K562 (cell line): Measurements from ENCODE around the gene ITGA2B. TPM values are rescaled to one million over a fixed set of nuclear protein-coding genes. Genes with fewer than 3 reads are reported as not detected.
A peak's percentile ranks its signal among the peaks of the same experiment; 100 is the strongest.

ENCODE experiments used
- ATAC-seq: fragments of 200-7000 bp; cut with Tn5 transposase; 3 replicates; pipeline ENCODE4 v1.9.1; 2020; ENCODE audit warnings: moderate library complexity
- BruUV-seq: library from RNA; stranded (reverse); fragments of 400-500 nt; replicated peaks from 2 replicates; lab custom pipeline; 2021; lab: Mats Ljungman, UMichigan
- CTCF ChIA-PET: fragments of 300-600 bp; formaldehyde crosslinking; extraction: SDS; loops from one replicate; lab custom pipeline; 2021; ENCODE audit warnings: low intra/inter-chr PET ratio; lab: Yijun Ruan, JAX
- POLR2A ChIA-PET: fragments of 300-600, 350-650 bp; sonication (Branson Sonifier 250); formaldehyde crosslinking; extraction: SDS; loops from one replicate; lab custom pipeline; 2021; ENCODE audit warnings: antibody characterized with exemption, inconsistent platforms; lab: Yijun Ruan, JAX
- DNase-seq, 4 experiments: peaks; one replicate each; pipeline versions ENCODE4 v3.0.0 to v3.0.0-alpha.2; 2011 to 2018; ENCODE audit warnings: low spot score in 3 of 4, mixed read lengths in 3 of 4; ENCODE audit errors: extremely low read depth in 1 of 4
- FAIRE-seq: peaks from 2 replicates; lab custom pipeline; 2011; peaks lifted over from hg19 to GRCh38; lab: Jason Lieb, UNC
- H2AFZ ChIP-seq: 2 replicates; pipeline ENCODE4 v1.6.0; 2011; ENCODE audit warnings: low read depth, low read length, control low read depth, inconsistent platforms
- H3K27ac ChIP-seq: fragments of 200-600 bp; 3 replicates; pipeline ENCODE4 v1.8.0; 2011; ENCODE audit warnings: low read depth, mild to moderate bottlenecking, control low read depth, inconsistent platforms, low read length, moderate library complexity, mixed read lengths; ENCODE audit errors: extremely low read depth
- H3K27me3 ChIP-seq, 2 experiments: fragments of 300-600 bp in 1 of 2; 2 replicates in 1 of 2; 3 replicates in 1 of 2; pipeline versions ENCODE4 v1.6.0 to v1.8.0; 2011; ENCODE audit warnings: inconsistent platforms in 2 of 2, low read length in 2 of 2, mild to moderate bottlenecking in 1 of 2, mixed read lengths in 1 of 2, moderate library complexity in 1 of 2; ENCODE audit not compliant: control insufficient read depth in 2 of 2, insufficient read depth in 2 of 2
- H3K36me3 ChIP-seq: fragments of 300-600 bp; 3 replicates; pipeline ENCODE4 v1.8.0; 2011; ENCODE audit warnings: mild to moderate bottlenecking, low read length, inconsistent platforms; ENCODE audit not compliant: control insufficient read depth, insufficient read depth
- H3K4me1 ChIP-seq, 2 experiments: fragments of 200-600 bp in 1 of 2; replicated peaks in 1 of 2; 2 replicates in 1 of 2; 3 replicates in 1 of 2; pipeline versions ENCODE4 v1.5.1 to v1.8.0; 2011; ENCODE audit warnings: inconsistent platforms in 2 of 2, low read length in 2 of 2, mild to moderate bottlenecking in 1 of 2, mixed read lengths in 1 of 2, moderate library complexity in 1 of 2; ENCODE audit not compliant: control insufficient read depth in 2 of 2, insufficient read depth in 2 of 2
- H3K4me2 ChIP-seq: 2 replicates; pipeline ENCODE4 v1.6.1; 2011; ENCODE audit warnings: low read length, control low read depth, inconsistent platforms, mixed read lengths; ENCODE audit not compliant: insufficient read depth
- H3K4me3 ChIP-seq: fragments of 200-600 bp; sonication (generic), shearing (Covaris generic); 2 replicates; pipeline ENCODE4 v1.5.1; 2016; ENCODE audit warnings: control low read depth, inconsistent platforms
- H3K79me2 ChIP-seq: fragments of 200-600 bp; 3 replicates; pipeline ENCODE4 v1.8.0; 2011; ENCODE audit warnings: low read length, inconsistent platforms; ENCODE audit not compliant: control insufficient read depth, insufficient read depth
- H3K9ac ChIP-seq, 2 experiments: 2 replicates each; pipeline versions ENCODE4 v1.6.0 to v1.6.1; 2011; ENCODE audit warnings: low read depth in 2 of 2, low read length in 2 of 2, control low read depth in 1 of 2, inconsistent platforms in 1 of 2, mild to moderate bottlenecking in 1 of 2, mixed read lengths in 1 of 2; ENCODE audit not compliant: insufficient read depth in 1 of 2
- H3K9me1 ChIP-seq: one replicate; pipeline ENCODE4 v1.6.0; 2011; ENCODE audit warnings: inconsistent platforms, mild to moderate bottlenecking, low read length, moderate library complexity; ENCODE audit not compliant: control insufficient read depth, insufficient read depth
- H3K9me3 ChIP-seq: replicated peaks from 2 replicates; pipeline ENCODE4 v1.5.1; 2011; ENCODE audit warnings: low read depth, low read length, inconsistent platforms; ENCODE audit not compliant: control insufficient read depth, insufficient read depth
- H4K20me1 ChIP-seq: replicated peaks from 2 replicates; pipeline ENCODE4 v1.6.1; 2011; ENCODE audit warnings: low read length, inconsistent platforms, mixed read lengths; ENCODE audit not compliant: control insufficient read depth, insufficient read depth
- RFX1 ChIP-seq: fragments of 450-650 bp; IDR thresholded peaks from 2 replicates; pipeline ENCODE4 v1.6.1; 2016; ENCODE audit warnings: mild to moderate bottlenecking, moderate library complexity
- SMAD3 ChIP-seq: fragments of 450-650 bp; formaldehyde crosslinking; conservative IDR thresholded peaks from 2 replicates; pipeline ENCODE4 v1.4.0; 2020; ENCODE audit warnings: mild to moderate bottlenecking
- TBP ChIP-seq: optimal IDR thresholded peaks from 2 replicates; pipeline ENCODE3; 2011; ENCODE audit warnings: low read depth, low read length, improper control_type of control experiment
- TFAP4 ChIP-seq: sonication (generic); formaldehyde crosslinking; IDR thresholded peaks from 2 replicates; pipeline ENCODE4 v1.8.0; 2022; ENCODE audit warnings: missing genetic modification reagents, mild to moderate bottlenecking, moderate library complexity, borderline replicate concordance
- THAP12 ChIP-seq: fragments of 250-450 bp; sonication (Bioruptor Pico); IDR thresholded peaks from 2 replicates; pipeline ENCODE4 v1.9.0; 2021; ENCODE audit warnings: mild to moderate bottlenecking, inconsistent platforms
- VEZF1 ChIP-seq: fragments of 200-800 bp; sonication (Bioruptor generic); IDR thresholded peaks from 2 replicates; pipeline ENCODE4 v1.6.1; 2017; ENCODE audit warnings: missing genetic modification characterization, missing compliant biosample characterization
- ZNF143 ChIP-seq: sonication (generic); formaldehyde crosslinking; IDR thresholded peaks from 2 replicates; pipeline ENCODE4 v1.9.0; 2022; ENCODE audit warnings: mild to moderate bottlenecking, missing genetic modification reagents
- WGBS: fragments of 100-300 bp; shearing (Covaris generic); methylation state at CpG from one replicate; pipeline ENCODE4 v1.1.6; 2016; ENCODE audit warnings: low coverage, mixed read lengths; ENCODE audit not compliant: insufficient coverage; ENCODE audit errors: missing lambda C conversion rate; 5-methylcytosine and 5-hydroxymethylcytosine counted together
- in situ Hi-C: fragments of 300-500 bp; cut with MboI; formaldehyde crosslinking; loops from 4 replicates; pipeline ENCODE4 v1.15.0; 2018; ENCODE audit warnings: inconsistent platforms, mixed read lengths
- intact Hi-C: fragments of 100-400 bp; cut with micrococcal nuclease; formaldehyde crosslinking; loops from 2 replicates; pipeline ENCODE4 v1.14.2; 2022
- polyA plus RNA-seq, 8 experiments: library from polyadenylated mRNA; depleted of rRNA in 4 of 8; stranded (reverse) in 5 of 8; unstranded in 3 of 8; fragments of >200 nt; fragmentation: Nextera tagmentation in 2 of 8; fragmentation: Illumina TruSeq in 1 of 8; extraction: Ambion mirVana in 2 of 8; extraction: Trizol in 1 of 8; gene quantifications; 2 replicates each; pipeline versions ENCODE4 v1.2.1 to v1.2.3, GENCODE V29; 2011 to 2014; ENCODE audit warnings: inconsistent platforms in 1 of 8, missing spikeins in 1 of 8
- total RNA-seq, 7 experiments: library from RNA; depleted of rRNA in 6 of 7; stranded (reverse); fragments of >200 nt in 6 of 7; fragmentation: Illumina TruSeq in 2 of 7; extraction: Trizol in 2 of 7; gene quantifications; 2 replicates each; pipeline versions ENCODE4 v1.2.1 to v1.2.3, GENCODE V29; 2011 to 2021; ENCODE audit warnings: low replicate concordance in 1 of 7

The ITGA2B gene
- total and polyA plus RNA-seq, 9 of the 15 experiments (the other 6 are each of a cell fraction or from before 2014, with no cell fraction given): 1.1 to 26.4 (median 5.6) TPM

GRCh38 chr17:44360826-44361225, 28.6 kb downstream of the ITGA2B start:
- DNase-seq: peak in 3 of 4 experiments; percentile 38 to 65 (median 58)
- peak; percentile 90 for TF ChIP-seq TFAP4 (CRISPR knock-in tag)
- 0 out of 2 replicates have a peak, but pooled peaks have one; percentile 9 for TF ChIP-seq ZNF143 (CRISPR knock-in tag)
- TF ChIP-seq SMAD3 (CRISPR knock-in tag): no peak
- TF ChIP-seq RFX1: peak; percentile 92
- no peak for TF ChIP-seq TBP
- TF ChIP-seq VEZF1: peak; percentile 57
- TF ChIP-seq THAP12 (CRISPR knock-in tag): no peak
- ChIA-PET CTCF (no interaction called here), POLR2A (interaction anchor here (0.6 to 2.4 kb wide), 3 partner anchors 9 to 147 kb away, joined by 3 to 15 read pairs (median 4); no protein-coding TSS in a partner anchor)
- no peak for FAIRE-seq
- Histone ChIP-seq H3K36me3 (no peaks in the 10 kb centered on the region), H3K9me1 (no peaks in the 10 kb centered on the region), H3K9me3 (no peaks in the 10 kb centered on the region), H3K4me3 (no peak overlapping the region), H3K27ac (no peak overlapping the region), H3K4me1 (peaks cover 0 to 35% of the 10 kb centered on the region in 2 experiments; a peak in 3 of 5 replicates), H3K9ac (no peak overlapping the region; a peak in 1 of 4 replicates), H4K20me1 (peaks cover 9% of the 10 kb centered on the region), H3K4me2 (no peak overlapping the region), H3K27me3 (no peaks in the 10 kb centered on the region), H2AFZ (no peak overlapping the region), H3K79me2 (no peaks in the 10 kb centered on the region)
- WGBS: 20% methylated on average over 3 of the region's 5 CpGs
- no TSS peak for BruUV-seq
- intact Hi-C loops: no loop called here
- in situ Hi-C loops: no loop called here
- ATAC-seq: no peak
